AG10803 (cell line): Measurements from ENCODE around the gene DDC.
"Not testable (repeated sequence)": the region's sequence is repeated elsewhere in the genome, so short reads cannot be mapped to it uniquely, and the experiment has no call there.

ENCODE experiments used
- DNase-seq: peaks from one replicate; pipeline ENCODE4 v3.0.0; 2010; ENCODE audit warnings: low read depth
- H3K4me3 ChIP-seq: 2 replicates; pipeline ENCODE4 v1.5.1; 2011; ENCODE audit warnings: mild to moderate bottlenecking, low read length, control low read depth
- CTCF ChIP-seq: conservative IDR thresholded peaks from 2 replicates; pipeline ENCODE4 v1.5.1; 2011; ENCODE audit warnings: mild to moderate bottlenecking, low read length, control low read depth, inconsistent platforms

The DDC gene

GRCh38 chr7:50577569-50577968, 12.4 kb upstream of the DDC start:
- no peak for DNase-seq
- no peak for TF ChIP-seq CTCF
- H3K4me3 ChIP-seq: no peak overlapping the region

GRCh38 chr7:50576388-50576787, 11.2 kb upstream of the DDC start:
- H3K4me3 ChIP-seq, DNase-seq: not testable (repeated sequence)

- no peak overlapping the region for H3K4me3 ChIP-seq
- DNase-seq: no peak
- no peak for TF ChIP-seq CTCF
Measured at GRCh38 chr7:50567715-50568261, 2.6 kb upstream of the DDC start.

GRCh38 chr7:50565977-50566376, 772 bp upstream of the DDC start:
- no peak overlapping the region for H3K4me3 ChIP-seq
- DNase-seq: no peak
- TF ChIP-seq CTCF: no peak

- no peak overlapping the region for H3K4me3 ChIP-seq
- no peak for DNase-seq
- TF ChIP-seq CTCF: no peak
Measured at GRCh38 chr7:50565559-50565916, 333 bp upstream of the DDC start.

GRCh38 chr7:50564171-50564570, 1.0 kb downstream of the DDC start:
- no peak for DNase-seq
- H3K4me3 ChIP-seq: no peak overlapping the region
- no peak for TF ChIP-seq CTCF

- DNase-seq: no peak
- no peak for TF ChIP-seq CTCF
- H3K4me3 ChIP-seq: no peak overlapping the region
Measured at GRCh38 chr7:50562136-50562535, 3.1 kb downstream of the DDC start.

GRCh38 chr7:50560865-50561351, 4.3 kb downstream of the DDC start:
- no peak for TF ChIP-seq CTCF
- no peak for DNase-seq
- no peak overlapping the region for H3K4me3 ChIP-seq
